ENCODE measurements around the gene SEPSECS.

The SEPSECS gene

DNA sequence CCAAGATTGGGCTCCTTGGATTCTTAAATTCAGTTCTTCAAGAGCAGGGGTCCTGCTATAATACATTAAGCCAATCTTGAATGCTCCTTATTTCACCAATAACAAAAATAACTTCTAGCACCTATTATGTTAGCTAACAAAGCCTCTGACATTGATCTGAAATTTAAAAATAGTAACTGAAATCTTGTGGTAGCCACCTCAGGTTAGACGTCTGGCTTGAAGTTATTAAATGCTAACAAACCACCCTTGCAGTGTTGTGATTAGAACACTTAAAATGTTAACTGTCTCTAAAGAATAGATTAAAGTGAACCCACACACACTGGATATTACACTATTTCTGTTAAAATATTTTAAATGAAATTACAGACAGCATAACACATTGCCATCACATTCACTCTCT, 79.7 kb downstream of the SEPSECS start:
- DNase-seq, result no peak

DNA sequence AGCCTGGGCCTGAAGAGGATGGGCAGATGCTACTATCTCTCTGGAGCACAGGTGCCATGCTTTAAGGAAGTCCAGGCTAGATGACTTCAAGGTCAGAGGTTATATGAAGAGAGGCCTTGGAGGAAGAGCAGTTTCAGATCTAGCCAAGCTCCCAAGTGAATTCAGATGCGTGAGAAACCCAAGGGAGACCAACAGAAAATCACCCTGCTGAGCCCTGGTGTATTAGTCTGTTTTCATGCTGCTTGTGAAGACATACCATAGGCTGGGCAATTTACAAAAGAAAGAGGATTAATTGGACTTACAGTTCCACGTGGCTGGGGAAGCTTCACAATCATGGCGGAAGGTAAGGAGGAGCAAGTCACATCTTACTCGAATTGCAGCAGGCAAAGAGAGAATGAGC, 81.7 kb downstream of the SEPSECS start:
- no peak for DNase-seq

DNA sequence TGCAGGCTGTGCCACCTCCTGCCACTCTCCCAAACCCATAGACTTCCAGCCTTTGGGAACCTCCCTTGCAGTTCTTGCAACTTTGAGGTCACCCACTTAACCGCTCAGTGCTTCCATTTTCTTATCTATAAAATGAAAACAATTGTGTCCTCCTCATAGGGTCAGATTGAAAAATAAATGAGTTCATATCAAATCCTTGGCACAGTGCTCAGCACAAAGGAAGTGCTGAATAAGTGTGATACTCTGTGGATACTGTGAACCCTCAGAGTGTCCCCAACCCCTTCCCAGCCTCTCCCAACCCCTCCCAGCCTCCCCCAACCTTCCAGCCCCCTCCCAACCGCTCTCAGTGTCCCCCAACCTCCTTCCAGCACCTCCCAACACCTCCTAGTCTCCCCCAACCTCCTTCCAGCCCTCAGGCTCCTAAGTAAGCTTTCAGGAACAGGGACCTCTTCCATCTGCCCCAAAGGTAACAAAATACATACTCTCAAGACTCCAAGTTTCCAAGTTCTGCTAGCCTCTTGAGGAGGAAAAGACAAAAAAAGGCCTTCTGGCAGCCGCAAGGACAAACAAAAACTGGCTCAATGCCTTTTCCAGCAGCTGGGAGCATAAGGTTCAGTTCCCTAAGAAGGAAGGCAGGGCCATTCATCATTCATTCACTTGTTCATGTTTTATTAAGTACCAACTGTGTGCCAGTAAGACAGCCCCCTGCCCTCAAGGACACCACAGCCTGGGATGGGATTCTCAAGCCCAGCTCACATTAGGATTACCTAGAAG, 83.4 kb downstream of the SEPSECS start:
- DNase-seq, result no peak

DNA sequence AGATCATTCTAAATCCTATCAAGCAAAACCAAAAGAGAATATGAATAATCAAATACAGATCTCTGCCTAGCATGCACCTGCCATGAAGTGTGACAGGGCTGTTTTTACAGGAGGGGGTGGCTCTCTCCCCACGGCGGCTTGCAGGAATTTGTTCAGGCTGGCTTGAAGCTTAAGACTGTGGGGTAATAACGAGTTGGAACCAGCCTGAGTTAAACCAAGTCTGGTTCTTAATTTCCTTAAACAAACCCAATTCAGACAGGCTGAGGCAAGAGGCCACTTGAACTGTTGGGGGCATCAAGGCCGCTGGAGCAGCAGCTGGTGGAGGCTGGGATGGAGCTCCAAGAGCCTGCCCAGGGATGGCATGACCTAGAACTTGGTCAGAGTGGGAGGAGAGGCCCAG, 84.4 kb downstream of the SEPSECS start:
- no peak for DNase-seq

DNA sequence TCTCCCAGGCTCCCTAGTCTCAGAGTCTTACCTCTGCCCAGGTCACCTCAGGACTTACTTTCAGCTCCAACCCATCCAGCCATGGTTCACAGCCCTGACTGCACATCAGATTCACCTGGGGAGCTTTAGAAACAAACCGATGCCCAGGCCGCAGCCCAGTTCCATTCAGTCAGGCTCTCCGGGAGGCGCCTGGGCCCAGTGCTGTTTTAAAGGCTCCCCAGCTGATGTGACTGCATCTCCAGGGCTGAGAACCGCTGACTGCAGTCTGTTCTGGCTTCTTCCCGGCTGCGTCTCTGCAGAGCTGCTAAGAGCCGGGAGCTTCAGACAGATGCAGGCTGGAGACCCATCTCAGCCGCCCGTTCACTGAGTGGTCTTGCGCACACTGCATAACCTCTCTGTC, 85.1 kb downstream of the SEPSECS start:
- DNase-seq, result no peak

DNA sequence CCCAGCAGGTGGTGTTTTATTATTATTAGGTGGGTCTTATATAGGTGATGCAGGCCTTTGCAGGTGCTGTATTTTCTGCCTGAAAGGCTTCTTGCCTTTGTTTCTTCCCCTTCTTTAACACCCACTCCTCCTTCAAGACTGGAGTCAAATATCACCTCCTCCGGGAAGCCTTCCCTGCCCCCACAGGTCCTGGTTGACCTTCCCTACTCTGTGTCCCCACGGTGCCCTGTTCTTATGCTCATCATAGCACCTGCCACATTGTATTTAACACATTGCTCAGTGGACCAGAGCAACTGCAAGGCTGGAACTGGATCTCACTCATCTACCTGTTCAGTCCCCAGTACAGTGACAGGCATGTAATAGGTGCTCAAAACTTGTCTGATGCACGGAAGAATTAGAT, 89.7 kb downstream of the SEPSECS start:
- no peak for DNase-seq
